ENCODE data around the gene ETV6.

The ETV6 gene

DNA sequence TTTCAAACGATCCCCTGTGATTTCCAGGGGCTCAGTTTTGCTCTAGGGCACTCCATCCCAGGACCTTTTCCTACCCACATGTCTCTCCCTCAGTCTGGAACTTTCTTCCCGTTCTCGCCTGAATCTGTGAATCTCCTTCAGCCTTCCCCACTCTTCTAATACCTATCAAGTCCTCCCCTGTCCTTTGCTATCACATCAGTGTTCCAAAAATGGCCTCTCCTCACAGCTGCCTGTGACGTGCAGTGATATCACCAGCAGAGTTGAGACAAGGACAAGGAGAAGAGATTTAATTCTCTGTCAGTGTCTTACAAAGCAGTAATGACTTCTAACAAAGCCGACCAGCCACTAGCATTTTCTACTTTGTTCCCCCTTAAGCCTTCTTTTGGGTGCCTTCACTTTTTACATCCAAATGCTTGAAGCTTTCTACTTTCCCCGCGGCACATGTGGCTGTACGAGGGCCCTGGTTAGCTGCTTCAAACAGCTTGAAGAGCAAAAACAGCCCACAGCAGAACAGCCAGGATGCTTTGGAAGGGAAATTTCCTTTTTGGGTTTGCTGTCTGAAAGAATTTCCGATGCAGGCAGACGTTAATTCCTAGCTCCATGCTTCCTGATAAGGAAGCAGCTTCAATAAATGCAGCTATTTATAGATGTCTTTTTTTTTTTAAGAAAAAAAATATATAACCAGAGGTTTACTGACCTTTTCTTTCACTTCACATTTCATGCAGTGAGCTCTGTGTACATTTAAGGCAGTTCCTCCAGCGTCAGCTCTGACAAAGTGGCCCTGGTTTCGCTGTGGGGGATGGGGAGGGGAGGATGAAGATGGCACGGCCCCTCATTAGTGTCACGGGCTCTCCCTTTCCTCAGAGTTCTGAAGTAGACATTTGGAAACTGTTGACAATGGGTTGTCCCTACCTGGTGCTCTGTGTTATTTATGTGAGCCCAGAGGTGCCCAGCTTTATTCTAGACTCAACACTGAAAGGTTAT is 109.3 kb downstream of the ETV6 start:
- no peak for DNase-seq (ENCODE audit: low spot score)

DNA sequence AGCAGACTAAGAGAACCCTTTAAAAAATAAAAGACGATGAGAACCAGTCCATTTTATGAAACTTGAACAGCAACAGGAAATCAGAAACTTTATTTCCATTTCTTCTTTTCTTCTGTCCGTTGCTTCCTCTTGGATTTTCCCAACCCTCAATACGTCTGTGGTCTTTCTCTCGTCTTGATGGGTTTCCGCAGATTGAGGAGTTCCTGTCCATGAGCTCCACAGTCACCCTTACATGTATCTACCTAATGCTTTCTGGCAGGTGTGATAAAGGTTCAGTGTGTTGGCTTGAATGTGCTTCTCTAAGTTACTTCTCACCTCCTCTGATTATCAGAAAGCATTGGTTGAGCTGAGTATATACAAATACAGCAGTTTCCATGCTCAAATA is 110.0 kb downstream of the ETV6 start:
- DNase-seq (ENCODE audit: low spot score) = no peak

DNA sequence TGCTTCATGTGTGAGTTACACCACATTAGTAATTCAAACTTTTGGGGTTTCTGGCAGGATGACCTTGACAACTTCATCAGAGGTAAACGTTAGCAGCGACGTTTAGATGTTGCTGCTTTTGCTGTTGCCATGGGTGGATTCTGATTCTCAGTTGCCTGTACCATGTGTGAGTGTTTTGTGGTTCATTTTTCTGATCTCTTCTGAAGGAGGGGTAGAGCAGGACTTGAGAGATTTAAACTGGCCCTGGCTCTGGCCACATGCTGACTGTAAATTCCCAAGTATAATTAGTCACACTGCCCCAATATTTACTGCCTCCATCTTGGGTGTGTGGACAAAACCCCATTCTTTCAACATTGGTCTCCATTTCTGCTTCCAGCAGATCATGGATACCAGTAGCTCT is 110.4 kb downstream of the ETV6 start:
- DNase-seq (ENCODE audit: low spot score) = no peak

DNA sequence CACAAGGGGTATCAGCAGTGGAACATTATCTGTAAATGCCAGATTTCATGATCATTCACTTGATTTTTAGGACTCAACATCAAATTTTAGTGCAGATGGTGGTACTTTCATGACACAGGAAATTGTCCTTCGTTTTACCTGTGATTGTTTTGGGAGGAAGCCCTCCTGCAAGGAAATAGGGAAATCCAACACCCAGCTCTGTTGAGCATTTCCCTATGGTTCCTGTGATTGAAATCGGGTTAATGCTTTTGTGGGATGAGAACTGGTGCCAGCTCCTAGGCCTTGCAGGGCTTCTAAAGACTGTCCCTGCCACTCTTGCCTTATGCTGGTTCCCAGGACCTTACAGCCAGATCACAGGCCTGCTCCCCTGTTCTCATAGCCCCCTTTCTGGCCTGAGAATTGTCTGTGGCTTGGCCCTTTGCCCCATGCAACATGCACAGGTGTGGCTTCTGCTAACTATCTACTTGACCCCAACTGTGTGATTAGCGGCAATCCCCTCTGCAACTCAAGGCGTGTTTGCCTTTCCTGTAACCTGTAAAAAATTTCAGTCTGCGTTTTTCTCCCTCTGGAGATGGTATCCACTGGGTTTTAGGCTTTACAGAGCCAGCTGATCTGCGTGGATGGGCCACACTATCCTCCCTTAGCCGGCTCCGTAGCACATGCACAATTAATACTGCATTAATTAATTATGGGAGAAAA is 112.5 kb downstream of the ETV6 start:
- DNase-seq (ENCODE audit: low spot score) = no peak

DNA sequence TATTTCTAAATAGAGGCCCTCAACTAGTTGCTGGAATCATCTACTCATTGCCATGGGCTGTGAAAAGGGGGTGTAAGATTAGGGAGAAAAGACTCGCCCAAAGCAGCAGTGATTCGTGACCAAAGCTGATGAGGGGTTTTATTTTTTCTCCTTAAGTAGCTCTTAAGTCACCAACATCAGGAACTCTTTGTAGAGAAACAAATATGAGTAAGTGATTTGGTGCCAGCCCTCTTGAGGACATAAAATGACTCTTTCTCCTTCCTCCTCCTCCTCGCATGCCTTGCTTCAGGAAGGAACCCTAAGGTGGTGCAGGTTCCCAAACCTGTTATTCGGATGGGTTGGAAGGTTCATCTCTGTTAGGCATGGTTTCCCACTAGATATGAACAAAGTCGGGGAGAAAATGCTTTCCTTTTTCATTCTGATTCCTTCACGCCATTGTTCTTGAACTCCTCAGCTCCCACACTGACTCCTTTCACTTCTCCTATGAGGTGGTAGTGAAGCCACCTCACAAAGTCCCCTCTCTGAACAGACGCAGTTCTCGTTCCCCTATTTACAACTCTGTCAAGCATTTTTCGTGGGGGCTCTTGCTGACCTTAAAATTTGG is 113.4 kb downstream of the ETV6 start:
- DNase-seq (ENCODE audit: low spot score) = no peak

DNA sequence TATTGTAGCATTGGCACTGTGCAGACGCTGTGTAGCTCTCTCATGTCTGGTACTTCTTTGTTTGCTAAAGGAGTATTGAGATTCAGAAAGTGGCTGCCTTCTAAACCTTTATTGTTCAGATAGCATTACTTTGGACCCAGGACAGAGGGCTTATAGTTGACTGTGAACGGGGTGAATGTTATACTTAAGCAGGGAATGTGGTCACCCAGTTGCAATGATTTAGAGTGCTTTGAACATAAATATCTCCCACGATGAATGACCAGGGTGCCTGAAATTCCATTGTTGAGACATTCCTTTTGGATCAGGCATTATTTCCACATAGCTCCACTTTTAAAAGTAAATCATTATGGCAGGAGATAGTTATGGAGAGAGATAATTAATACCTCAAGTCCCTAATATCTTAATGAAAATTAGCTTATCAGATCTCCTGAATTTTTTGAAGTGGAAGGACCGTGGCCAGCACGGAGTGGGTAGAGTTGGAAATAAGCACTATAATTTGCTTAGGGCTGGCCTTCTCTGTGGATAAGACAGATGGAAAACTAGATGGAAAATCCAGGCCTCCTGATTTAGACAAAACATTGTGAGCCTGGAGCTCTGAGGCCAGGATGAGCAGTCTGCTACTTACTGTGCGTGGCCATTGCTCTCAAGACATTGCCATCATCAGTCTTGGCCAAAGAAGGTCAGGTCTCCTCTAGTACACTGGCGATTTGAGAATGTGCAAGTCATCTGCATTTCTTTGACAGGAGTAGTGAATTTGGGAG is 114.5 kb downstream of the ETV6 start:
- no peak for DNase-seq (ENCODE audit: low spot score)

DNA sequence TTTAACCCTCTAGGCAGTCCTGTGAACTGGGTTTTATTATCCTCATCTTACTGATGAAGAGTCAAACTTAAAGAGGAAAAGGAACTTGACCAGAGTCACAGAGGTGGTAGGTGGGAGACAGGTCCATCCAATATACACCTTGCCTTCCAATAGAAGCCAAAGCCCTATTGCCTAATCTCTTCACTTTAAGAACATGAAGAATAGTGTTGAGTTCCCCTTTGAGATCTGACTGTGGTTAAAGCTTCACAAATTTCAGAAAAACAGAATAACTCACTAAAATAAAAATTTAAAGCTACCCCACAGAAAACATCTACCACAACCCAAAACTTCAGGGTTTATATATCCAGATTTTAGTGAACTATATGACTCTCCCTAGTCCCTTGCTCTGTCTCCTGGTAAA is 115.4 kb downstream of the ETV6 start:
- no peak for DNase-seq (ENCODE audit: low spot score)

DNA sequence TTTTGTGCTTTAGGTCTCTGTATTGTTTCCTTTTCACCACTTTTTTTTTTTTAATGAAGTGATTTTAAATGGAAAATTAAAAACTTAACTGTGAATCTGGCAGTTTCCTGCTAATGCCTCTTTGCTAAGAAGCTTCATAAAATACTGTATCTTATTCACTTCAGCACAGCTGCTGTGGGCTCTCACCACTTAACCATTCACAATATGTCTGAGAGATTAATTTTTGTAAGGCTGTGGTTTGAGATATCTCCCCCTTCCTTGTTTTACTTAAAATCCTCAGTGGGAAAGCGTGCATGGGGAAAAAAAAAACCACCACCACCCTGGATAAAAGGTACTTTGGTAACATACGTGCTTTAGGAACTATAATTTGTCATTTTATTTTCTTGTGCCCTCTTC is 115.9 kb downstream of the ETV6 start:
- DNase-seq (ENCODE audit: low spot score) = no peak

DNA sequence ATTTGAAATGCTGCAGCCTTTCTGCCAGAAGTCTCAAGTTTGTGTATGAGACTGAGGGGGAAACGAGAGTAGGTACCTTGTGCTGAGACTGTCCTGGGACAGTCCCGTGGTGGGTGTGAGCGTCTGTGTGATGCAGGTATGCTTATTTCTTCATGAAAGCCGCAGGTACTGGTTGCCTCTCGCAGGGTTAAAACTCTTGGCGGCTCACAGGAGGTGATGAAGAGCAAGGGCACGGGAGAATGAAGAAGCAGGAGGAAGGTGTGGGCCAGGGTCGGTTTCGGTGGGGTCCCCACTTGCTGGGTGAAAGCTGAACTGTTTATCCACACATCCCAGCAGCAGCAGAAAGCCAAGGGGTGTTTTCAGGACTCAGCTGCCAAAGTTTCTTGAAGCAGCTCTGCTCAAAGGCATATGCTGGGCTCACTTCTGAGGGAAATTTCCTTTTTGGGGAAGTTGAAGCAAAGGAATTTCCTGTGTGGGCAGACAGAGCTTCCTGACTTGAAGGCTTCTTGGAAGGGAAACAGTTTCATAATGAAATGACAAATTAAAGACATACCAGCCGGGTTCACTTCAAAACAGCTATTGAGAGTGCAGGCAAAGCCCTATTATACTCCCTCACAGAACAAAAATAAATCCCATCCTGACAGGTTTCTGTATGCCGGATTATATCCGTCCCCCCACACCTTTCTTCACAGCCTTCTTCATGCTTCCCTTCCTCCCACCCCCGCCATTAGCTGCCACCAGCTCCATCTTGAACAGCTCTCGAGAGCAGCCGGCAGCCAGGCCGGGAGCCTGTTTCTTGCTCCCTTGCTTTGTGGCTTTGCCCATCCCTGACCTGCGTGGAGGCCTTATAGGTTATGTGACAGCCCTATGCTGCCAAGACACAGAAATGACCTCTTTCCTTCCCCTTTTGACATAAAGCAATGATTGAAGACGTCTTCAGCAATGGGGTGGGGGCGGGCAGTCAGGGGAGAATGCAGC is 116.6 kb downstream of the ETV6 start:
- DNase-seq (ENCODE audit: low spot score) = no peak

DNA sequence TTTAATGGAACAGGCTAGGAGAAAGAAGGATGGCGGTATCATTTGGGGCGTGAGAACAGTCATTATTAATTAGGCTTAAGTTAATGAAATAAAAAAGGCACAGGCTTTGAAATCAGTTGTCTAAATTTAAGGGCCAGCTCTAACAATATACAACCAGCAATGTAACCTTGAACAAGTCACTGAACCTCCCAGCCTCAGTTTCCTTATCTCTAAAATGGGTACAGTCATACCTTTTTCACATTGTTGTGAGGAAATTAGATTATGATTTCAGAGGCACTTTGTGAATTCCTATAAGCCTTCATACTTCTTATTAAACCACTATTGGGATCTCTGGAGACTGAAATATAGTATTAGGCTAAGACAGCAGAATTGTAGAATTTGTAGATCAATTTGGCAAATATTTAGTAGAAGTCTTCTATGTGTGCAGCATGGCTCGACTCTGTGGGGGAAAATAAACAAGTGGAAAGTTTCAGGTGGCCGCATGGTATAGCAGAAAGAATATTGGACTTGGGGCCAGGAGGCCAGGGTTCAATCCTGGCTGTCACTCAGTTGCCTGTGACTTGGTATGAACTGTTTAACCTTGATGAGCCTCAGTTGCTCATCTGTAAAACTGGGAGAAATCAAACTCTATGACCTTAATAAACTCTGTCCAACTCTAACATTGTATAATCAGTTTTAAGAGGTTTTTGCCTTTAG is 117.7 kb downstream of the ETV6 start:
- DNase-seq (ENCODE audit: low spot score) = no peak

DNA sequence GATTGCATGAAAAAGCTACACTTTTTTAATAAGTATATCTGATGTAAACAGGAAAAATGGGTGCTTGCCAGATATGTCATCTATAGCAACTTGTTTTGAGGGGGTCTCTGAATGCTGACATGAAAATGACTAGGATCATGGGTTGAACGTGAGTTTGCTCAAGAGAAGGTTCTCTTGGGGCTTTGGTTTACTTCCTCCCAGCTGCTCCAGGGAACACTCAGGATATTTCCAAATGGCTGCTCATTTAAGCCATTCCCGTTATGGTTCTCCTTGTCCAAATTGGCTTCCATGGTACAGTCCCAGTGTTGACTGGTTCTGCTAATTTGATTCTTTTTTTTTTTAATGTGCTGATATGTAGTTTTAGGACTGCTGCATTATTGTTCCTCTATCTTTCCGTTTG is 118.3 kb downstream of the ETV6 start:
- DNase-seq (ENCODE audit: low spot score) = no peak

DNA sequence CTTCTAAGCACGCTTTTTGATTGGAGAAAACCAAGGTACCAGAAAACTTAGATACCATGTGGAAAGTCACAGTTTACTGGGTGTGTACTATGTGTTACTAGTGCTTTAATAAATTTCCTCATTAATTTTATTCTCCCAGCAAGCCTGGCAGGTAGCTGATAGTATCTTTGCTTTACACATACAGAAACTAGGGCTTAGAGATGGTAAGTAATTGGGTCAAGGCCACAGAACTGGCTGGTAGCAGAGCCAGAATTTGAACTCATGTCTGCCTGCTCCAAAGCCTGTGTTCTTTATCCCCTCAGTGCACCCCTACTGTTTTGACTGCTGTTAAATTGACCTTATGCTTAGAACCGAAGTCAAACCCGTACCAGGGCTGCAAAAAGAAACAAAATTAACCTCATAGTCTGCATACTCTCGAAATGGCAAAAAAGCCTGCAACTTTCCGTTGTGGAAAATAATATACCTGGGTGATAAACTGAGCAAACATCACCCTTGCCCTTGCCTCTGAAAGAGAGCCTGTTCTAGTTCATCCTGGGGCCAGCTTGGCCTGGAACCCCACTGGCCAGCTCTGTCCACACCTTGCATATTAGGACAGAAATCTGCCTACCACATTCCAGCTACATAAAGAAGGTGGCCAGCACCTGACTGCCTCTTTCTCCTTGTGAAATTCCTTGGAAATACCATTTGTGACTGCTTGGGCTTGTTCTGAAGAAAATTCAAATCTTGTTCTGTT is 118.9 kb downstream of the ETV6 start:
- no peak for DNase-seq (ENCODE audit: low spot score)

DNA sequence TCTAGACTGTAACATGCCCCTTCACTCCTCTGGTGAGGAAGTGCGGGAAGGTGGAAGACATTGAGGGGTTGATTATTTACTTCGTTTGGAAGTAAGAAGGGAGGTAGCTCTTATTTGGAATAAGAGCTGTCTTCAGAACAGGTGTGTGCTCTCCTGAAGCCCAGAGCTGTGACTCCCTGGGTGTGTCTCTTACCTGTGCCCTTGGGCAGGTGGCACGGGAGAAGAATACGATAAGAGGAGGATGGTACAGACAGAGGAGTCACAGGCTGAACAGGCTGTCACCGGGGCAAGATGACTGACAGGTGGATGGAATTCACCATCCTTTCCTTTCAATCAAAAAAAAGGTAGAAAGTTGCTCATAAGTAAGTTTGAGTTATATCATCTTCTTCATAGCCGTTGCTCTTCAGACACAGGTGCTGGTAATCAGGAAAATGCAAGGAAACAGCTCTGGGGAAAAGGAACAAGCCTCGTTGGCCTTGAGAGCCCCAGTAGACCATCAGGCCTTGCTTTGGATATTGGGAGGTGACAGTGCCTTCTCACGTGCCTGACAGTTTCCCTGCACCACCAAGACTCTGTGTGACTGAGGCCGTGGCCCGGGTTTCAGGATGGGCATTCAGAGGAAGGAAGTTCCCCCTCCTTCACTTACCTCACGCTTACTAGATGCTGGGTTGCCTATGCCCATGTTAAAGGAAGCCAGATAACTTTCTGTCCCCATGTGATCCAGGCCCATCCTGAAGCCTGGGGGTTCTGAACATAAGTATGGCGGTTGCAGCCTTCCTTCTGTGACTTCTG is 120.4 kb downstream of the ETV6 start:
- no peak for DNase-seq (ENCODE audit: low spot score)

DNA sequence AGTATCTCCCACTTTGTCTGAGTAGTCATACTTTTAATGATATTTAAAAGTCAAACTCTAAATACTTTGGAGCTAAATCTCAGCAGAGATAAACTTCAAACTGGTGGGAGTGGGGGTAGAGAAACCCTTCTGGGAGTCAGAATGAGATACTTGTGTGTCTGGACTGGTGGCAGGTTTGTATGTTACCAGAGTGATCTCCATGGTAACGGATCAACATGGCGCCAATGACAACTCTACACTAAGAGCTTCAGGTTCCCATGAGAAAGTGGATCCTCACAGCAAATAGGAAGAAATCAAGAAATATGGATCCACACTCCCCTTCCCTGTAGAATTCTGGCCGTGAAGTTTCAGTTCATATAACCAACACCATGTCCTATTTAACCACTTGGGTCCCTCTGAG is 121.9 kb downstream of the ETV6 start:
- DNase-seq (ENCODE audit: low spot score) = no peak

DNA sequence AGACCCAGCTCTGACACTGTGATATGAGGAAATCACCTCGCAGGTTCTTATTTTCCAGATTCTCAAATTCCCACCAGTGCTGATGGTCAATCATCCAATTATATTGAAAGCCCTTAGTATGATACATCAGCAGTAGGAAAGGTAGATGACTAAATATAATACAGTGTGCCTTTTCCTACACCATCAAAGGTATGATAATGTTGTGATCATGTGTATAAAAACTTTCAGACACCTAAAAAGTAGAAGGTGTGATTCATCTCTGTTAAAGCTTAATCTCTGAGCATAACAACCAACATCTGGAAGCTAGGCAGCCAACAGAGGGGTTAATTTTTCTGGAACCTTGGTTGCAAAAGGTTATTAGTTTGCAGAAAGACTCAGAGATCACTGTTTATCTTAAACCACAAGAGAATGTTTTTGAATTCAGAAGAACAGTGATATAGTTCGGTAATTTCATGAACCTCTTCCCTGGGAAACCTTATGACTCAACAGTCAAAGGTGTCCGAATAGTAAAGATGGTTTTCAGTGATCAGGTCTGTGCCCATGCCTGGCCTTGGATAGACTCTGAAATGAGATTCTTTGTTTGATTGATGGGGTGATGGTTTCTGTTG is 122.5 kb downstream of the ETV6 start:
- DNase-seq (ENCODE audit: low spot score) = no peak

DNA sequence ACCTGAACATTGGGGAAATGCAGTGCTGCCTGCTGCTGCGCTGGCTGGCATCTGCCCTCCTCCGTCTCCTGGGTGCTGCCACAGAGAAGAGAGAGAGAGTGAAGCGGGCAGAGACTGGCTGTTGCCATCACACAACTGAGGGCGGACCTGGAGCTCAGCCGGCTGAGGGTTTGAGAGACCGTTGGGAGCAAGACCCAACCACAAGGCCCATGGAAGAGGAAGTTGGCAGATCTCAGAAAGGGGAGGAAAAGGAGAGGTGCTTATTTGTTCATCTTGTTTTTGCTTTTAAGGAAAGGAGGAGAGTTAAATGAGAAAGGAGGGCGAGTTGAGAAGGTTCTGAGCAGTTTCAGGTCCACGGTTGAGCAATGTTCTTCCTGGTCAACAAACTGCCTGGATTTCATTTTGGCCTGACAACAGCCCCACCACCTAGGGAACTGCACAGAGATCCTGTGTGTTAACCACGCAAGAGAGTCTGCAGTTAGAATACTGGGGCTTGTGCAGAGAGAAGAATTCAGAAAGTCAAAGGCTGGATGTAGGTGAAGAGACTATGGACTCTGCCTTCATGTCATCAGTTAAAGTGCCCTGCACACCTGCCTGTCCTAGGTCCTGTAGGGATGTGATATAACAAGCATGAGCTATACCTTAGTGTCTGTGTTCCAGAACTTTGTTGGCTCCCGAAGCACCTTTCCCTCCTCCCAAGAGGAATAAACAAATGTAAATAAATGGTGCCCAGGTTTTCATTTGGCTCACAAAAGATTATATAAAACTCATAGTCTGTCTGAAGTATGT is 124.6 kb downstream of the ETV6 start:
- no peak for DNase-seq (ENCODE audit: low spot score)

DNA sequence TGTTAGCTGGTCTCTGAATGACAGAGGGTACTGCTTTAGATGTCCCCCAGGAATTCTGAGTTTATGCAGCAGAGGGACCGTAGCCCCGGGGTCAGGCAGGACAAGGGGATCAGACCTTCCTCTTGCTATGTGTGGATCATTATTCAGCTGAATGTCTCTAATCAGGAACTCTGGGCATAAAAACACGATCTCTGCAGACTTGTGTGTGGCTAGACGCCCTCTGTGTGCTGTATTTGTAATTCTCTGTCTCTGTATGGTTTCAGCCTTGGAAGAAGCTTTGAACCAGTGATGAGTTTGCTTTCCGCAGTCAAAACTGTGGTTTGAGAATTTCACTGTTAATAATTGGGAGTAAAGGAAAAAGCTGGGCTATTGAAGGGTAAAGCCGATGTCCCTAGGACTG is 125.3 kb downstream of the ETV6 start:
- no peak for DNase-seq (ENCODE audit: low spot score)

DNA sequence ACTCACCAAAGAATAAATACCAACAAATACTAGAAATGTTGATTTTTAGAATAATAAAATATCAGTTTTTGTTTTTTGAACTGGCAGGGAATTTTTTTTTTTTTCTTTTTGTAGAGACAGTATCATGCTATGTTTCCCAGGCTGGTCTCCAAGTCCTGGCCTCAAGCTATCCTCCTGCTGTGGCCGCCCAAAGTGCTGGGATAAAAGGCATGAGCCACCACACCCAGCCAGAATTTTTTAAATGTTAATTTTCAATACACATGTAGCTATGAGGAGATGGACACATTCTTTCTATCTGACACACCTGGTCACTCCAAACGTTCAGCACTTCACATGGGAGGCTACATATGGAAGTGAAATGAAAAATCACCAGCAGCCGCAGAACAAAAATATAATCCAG is 126.8 kb downstream of the ETV6 start:
- DNase-seq (ENCODE audit: low spot score) = no peak

All from cerebellar cortex (tissue), 1 donor.